ENCODE results near the gene NIT1. TPM values are rescaled to one million over a fixed set of nuclear protein-coding genes. Genes with fewer than 3 reads are reported as not detected.

NIT1 gene
- total and polyA plus RNA-seq, 2 donors (not counting 1 experiment from before 2014, with no cell fraction given): 53.5 to 61.0 TPM

- peak; percentile 96 for ATAC-seq (ENCODE audit: low read depth)
- Histone ChIP-seq H3K9ac (ENCODE audit: low read length) (peak within 1 kb of the TSS; percentile 88), H3K36me3 (replicated peaks in 1 of 2; ENCODE audit: control extremely low read depth in 1 of 2, control insufficient read depth in 1 of 2, extremely low read depth in 1 of 2, insufficient read depth in 2 of 2, low read length in 1 of 2) (peaks cover 0 to 40% of the 10 kb centered on the region in 2 experiments), H3K9me3 (ENCODE audit: control extremely low read depth in 1 of 3, control insufficient read depth in 2 of 3, insufficient read depth in 1 of 3, low read length in 2 of 3) (peaks cover 0 to 3% (median 0%) of the 10 kb centered on the region in 3 donors), H3K27ac (ENCODE audit: low read length in 2 of 2) (peak within 1 kb of the TSS; percentile 74 to 76), H3K79me2 (ENCODE audit: control insufficient read depth, insufficient read depth, low read length) (peaks cover 37% of the 10 kb centered on the region), H4K20me1 (ENCODE audit: control insufficient read depth, insufficient read depth, low read length, poor library complexity, severe bottlenecking) (no peaks in the 10 kb centered on the region), H3K4me3 (ENCODE audit: control extremely low read depth in 1 of 5, extremely low read depth in 1 of 5, insufficient read depth in 1 of 5, low read depth in 2 of 5, low read length in 4 of 5) (peak within 1 kb of the TSS; percentile 69 to 92 (median 85)), H3K27me3 (replicated peaks in 1 of 4; ENCODE audit: control extremely low read depth in 1 of 4, control insufficient read depth in 3 of 4, insufficient read depth in 4 of 4, low read length in 3 of 4) (no peaks in the 10 kb centered on the region), H3K4me2 (replicated peaks; ENCODE audit: low read depth, low read length, poor library complexity, severe bottlenecking) (peak within 1 kb of the TSS; percentile 80), H3K4me1 (ENCODE audit: control insufficient read depth in 2 of 2, insufficient read depth in 2 of 2, low read length in 2 of 2) (peaks cover 31 to 33% of the 10 kb centered on the region in 2 donors), H2AFZ (ENCODE audit: insufficient read depth, low read depth, low read length, poor library complexity, severe bottlenecking) (peak within 1 kb of the TSS; percentile 90)
- no peaks in the 10 kb centered on the region for H3K27me3 Mint-ChIP-seq
- H3K9me3 Mint-ChIP-seq (ENCODE audit: insufficient read depth): no peaks in the 10 kb centered on the region
- peak; percentile 94 for DNase-seq
- intact Hi-C loops (cut with micrococcal nuclease): loop anchor here (1.0 to 10.0 kb wide), 4 partner anchors 18 to 814 kb away; partner anchors contain the start of genes B4GALT3, COPA, DEDD and NCSTN
- H3K27ac Mint-ChIP-seq: peak within 1 kb of the TSS; percentile 93
- peak within 1 kb of the TSS; percentile 92 for H3K4me3 Mint-ChIP-seq
- POLR2A ChIA-PET: interaction anchor here (1.0 kb wide), 1 partner anchor 230 kb away, joined by 4 read pairs; no protein-coding TSS in a partner anchor
- 5% methylated on average over 60 of the region's 60 CpGs for WGBS (ENCODE audit: insufficient coverage)
- H3K4me1 Mint-ChIP-seq: peaks cover 55% of the 10 kb centered on the region
- CTCF ChIA-PET: interaction anchor here (1.0 to 2.0 kb wide), 6 partner anchors 11 to 223 kb away, joined by 3 to 5 read pairs (median 3); no protein-coding TSS in a partner anchor
- TF ChIP-seq, protein P1, sequence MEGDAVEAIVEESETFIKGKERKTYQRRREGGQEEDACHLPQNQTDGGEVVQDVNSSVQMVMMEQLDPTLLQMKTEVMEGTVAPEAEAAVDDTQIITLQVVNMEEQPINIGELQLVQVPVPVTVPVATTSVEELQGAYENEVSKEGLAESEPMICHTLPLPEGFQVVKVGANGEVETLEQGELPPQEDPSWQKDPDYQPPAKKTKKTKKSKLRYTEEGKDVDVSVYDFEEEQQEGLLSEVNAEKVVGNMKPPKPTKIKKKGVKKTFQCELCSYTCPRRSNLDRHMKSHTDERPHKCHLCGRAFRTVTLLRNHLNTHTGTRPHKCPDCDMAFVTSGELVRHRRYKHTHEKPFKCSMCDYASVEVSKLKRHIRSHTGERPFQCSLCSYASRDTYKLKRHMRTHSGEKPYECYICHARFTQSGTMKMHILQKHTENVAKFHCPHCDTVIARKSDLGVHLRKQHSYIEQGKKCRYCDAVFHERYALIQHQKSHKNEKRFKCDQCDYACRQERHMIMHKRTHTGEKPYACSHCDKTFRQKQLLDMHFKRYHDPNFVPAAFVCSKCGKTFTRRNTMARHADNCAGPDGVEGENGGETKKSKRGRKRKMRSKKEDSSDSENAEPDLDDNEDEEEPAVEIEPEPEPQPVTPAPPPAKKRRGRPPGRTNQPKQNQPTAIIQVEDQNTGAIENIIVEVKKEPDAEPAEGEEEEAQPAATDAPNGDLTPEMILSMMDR (IDR thresholded peaks at IDR 0.05): no peak
- TF ChIP-seq EZH2 (IDR thresholded peaks at IDR 0.05; ENCODE audit: borderline replicate concordance, insufficient read depth, low read depth, low read length, poor library complexity, severe bottlenecking): no peak
These were observed 41.4 kb downstream of the NIT1 start, which contains the start of gene USP21 for GRCh38 chr1:161159087-161159912. TSS of gene USP21 (plus strand) at chr1:161159500. CDS start at chr1:161160641, 1,141 bp downstream.
